CD4-positive, alpha-beta T cell (primary cell): ENCODE results near the gene GRHPR. TPM values are rescaled to one million over a fixed set of nuclear protein-coding genes. Genes with fewer than 3 reads are reported as not detected.
A peak's percentile ranks its signal among the peaks of the same experiment; 100 is the strongest.

Source experiments
- ATAC-seq: fragments of 200-7000 bp; cut with Tn5 transposase; one replicate; pipeline ENCODE4 v1.10.0; 2022; ENCODE audit warnings: mild to moderate bottlenecking; ENCODE audit not compliant: poor library complexity
- CTCF ChIA-PET: fragments of 350-600 bp; sonication (Branson Sonifier 250); formaldehyde crosslinking; loops from one replicate; lab custom pipeline; 2021; ENCODE audit warnings: antibody characterized with exemption, inconsistent platforms; lab: Charles Lee
- POLR2A ChIA-PET: fragments of 350-600 bp; sonication (Branson Sonifier 250); formaldehyde crosslinking; loops from one replicate; lab custom pipeline; 2021; ENCODE audit warnings: antibody characterized with exemption, inconsistent platforms; lab: Charles Lee
- DNase-seq, 14 experiments: peaks; one replicate each; pipeline ENCODE4 v3.0.0-alpha.2; 2013 to 2020; ENCODE audit warnings: mixed read lengths in 2 of 14
- H3K27ac ChIP-seq, 2 donors: one replicate each; pipeline versions ENCODE4 v1.5.1 to v1.7.0; 2013; ENCODE audit warnings: low read length in 2 of 2, low read depth in 1 of 2, mild to moderate bottlenecking in 1 of 2
- H3K27me3 ChIP-seq, 2 experiments: 1 replicate in 1 of 2; 2 replicates in 1 of 2; pipeline versions ENCODE4 v1.6.1 to v1.7.0; 2013; ENCODE audit warnings: low read length in 2 of 2, control low read depth in 1 of 2, mild to moderate bottlenecking in 1 of 2, moderate library complexity in 1 of 2; ENCODE audit not compliant: insufficient read depth in 2 of 2, control insufficient read depth in 1 of 2
- H3K36me3 ChIP-seq: one replicate; pipeline ENCODE4 v1.6.1; 2013; ENCODE audit warnings: low read length, control low read depth; ENCODE audit not compliant: insufficient read depth
- H3K4me1 ChIP-seq: one replicate; pipeline ENCODE4 v1.6.1; 2013; ENCODE audit warnings: low read length, control low read depth; ENCODE audit not compliant: insufficient read depth
- H3K4me3 ChIP-seq: one replicate; pipeline ENCODE4 v1.5.1; 2013; ENCODE audit warnings: mild to moderate bottlenecking, low read length, moderate library complexity
- H3K9me3 ChIP-seq, 2 experiments: 1 replicate in 1 of 2; 2 replicates in 1 of 2; pipeline versions ENCODE4 v1.6.1 to v1.7.0; 2013; ENCODE audit warnings: low read length in 2 of 2, mild to moderate bottlenecking in 2 of 2, control low read depth in 1 of 2, moderate library complexity in 1 of 2; ENCODE audit not compliant: control insufficient read depth in 1 of 2, insufficient read depth in 1 of 2
- H3K27ac Mint-ChIP-seq: one replicate; pipeline ENCODE4 v1.8.0; 2020; ENCODE audit warnings: mixed read lengths
- H3K27me3 Mint-ChIP-seq: one replicate; pipeline ENCODE4 v1.8.0; 2021; ENCODE audit warnings: mixed read lengths
- H3K36me3 Mint-ChIP-seq: one replicate; pipeline ENCODE4 v1.8.0; 2021; ENCODE audit warnings: low read depth, mixed read lengths
- H3K4me1 Mint-ChIP-seq: one replicate; pipeline ENCODE4 v1.8.0; 2021; ENCODE audit warnings: low read depth, mixed read lengths
- H3K4me3 Mint-ChIP-seq: one replicate; pipeline ENCODE4 v1.8.0; 2020; ENCODE audit warnings: mild to moderate bottlenecking, mixed read lengths
- H3K9me3 Mint-ChIP-seq: one replicate; pipeline ENCODE4 v1.8.0; 2020; ENCODE audit warnings: mixed read lengths
- intact Hi-C, 2 experiments: fragments of 100-400 bp; cut with DNase I in 1 of 2; cut with micrococcal nuclease in 1 of 2; formaldehyde crosslinking; loops; one replicate each; pipeline versions ENCODE4 v1.15.1 to v1.9.0; 2023 to 2025; cut with DNase I, micrococcal nuclease
- total RNA-seq, 174 experiments: library from RNA in 2 of 174; stranded (reverse) in 2 of 174; gene quantifications; one replicate each; pipeline ENCODE4 v1.2.3 and lab custom pipeline; 2021 to 2026
- TF ChIP-seq, protein P1 (sequence below): fragments of 200-600 bp; IDR thresholded peaks from one replicate; pipeline ENCODE4 v1.8.0; 2022; ENCODE audit warnings: antibody characterized with exemption, mild to moderate bottlenecking

The GRHPR gene
- total RNA-seq, 2 experiments from 2014 or later: 29.0 to 29.6 TPM

DNA sequence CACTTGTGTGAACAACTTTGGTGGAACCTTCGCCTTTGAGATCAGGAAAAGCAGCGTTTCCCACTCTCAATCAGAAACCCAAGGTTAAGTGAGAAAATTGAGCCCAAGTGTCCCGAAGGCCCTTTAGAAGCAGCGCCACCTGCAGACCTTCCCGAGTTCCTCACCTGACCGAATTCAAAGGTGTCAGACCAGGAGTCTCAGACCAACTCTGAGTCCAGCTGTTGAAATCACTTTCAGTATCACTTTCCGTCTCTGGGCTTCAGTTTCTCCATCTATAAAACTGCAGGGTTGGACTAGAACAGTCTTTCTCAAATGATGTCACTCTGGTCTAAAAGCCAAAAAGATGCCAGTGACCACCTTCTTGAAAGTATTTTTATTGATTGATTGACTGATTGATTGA lies 31.7 kb upstream of the GRHPR start:
- H3K9me3 ChIP-seq: no peaks in the 10 kb centered on the region
- H3K4me1 Mint-ChIP-seq: no peaks in the 10 kb centered on the region
- no peak overlapping the region for H3K4me3 ChIP-seq
- TF ChIP-seq, protein P1, sequence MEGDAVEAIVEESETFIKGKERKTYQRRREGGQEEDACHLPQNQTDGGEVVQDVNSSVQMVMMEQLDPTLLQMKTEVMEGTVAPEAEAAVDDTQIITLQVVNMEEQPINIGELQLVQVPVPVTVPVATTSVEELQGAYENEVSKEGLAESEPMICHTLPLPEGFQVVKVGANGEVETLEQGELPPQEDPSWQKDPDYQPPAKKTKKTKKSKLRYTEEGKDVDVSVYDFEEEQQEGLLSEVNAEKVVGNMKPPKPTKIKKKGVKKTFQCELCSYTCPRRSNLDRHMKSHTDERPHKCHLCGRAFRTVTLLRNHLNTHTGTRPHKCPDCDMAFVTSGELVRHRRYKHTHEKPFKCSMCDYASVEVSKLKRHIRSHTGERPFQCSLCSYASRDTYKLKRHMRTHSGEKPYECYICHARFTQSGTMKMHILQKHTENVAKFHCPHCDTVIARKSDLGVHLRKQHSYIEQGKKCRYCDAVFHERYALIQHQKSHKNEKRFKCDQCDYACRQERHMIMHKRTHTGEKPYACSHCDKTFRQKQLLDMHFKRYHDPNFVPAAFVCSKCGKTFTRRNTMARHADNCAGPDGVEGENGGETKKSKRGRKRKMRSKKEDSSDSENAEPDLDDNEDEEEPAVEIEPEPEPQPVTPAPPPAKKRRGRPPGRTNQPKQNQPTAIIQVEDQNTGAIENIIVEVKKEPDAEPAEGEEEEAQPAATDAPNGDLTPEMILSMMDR: peak; percentile 28
- intact Hi-C loops: loop anchor here in 1 of 2 experiments (2.0 to 10.0 kb wide), 2 partner anchors 396 to 518 kb away; no protein-coding TSS in a partner anchor
- peak in 7 of 14 experiments; percentile 7 to 53 (median 39) for DNase-seq
- H3K27ac ChIP-seq: no peak overlapping the region
- no peak for ATAC-seq
- ChIA-PET POLR2A (no interaction called here), CTCF (interaction anchor here (1.5 kb wide), 1 partner anchor 395 kb away, joined by 6 read pairs; no protein-coding TSS in a partner anchor)
- H3K27ac Mint-ChIP-seq: no peak overlapping the region
- H3K27me3 ChIP-seq: no peaks in the 10 kb centered on the region
- H3K36me3 Mint-ChIP-seq: no peaks in the 10 kb centered on the region
- H3K9me3 Mint-ChIP-seq: no peaks in the 10 kb centered on the region
- no peak overlapping the region for H3K4me3 Mint-ChIP-seq
- H3K36me3 ChIP-seq: no peaks in the 10 kb centered on the region
- no peaks in the 10 kb centered on the region for H3K4me1 ChIP-seq
- H3K27me3 Mint-ChIP-seq: no peaks in the 10 kb centered on the region

DNA sequence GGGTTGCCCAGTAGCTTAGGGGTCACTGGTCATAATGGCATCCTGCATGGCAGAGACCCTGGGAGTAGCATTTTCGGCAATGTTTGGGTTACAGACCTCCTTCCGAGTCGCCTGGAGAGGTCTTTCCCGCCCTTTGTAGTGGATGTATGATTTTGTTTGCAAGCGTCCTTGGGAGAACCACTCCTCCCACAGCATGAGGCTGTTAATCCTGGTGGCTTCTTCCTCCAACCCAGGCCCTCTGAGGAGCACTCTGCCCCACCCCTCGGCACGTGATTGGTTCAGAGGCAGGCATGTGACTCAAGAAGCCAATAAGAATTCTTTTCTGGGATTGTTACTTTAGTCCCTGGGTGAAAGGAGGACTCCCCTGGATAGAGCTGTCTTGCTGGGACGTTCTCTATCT lies 30.2 kb upstream of the GRHPR start:
- ATAC-seq (no peak), DNase-seq (no peak)
- H3K4me1 ChIP-seq: no peaks in the 10 kb centered on the region
- no peak overlapping the region for H3K27ac ChIP-seq
- H3K27me3 Mint-ChIP-seq: no peaks in the 10 kb centered on the region
- ChIA-PET POLR2A (no interaction called here), CTCF (no interaction called here)
- no peaks in the 10 kb centered on the region for H3K9me3 ChIP-seq
- TF ChIP-seq, protein P1: no peak
- intact Hi-C loops: loop anchor here in 1 of 2 experiments (10.0 kb wide), 1 partner anchor 397 kb away; no protein-coding TSS in a partner anchor
- no peaks in the 10 kb centered on the region for H3K36me3 Mint-ChIP-seq
- no peaks in the 10 kb centered on the region for H3K9me3 Mint-ChIP-seq
- H3K27ac Mint-ChIP-seq: no peak overlapping the region
- no peaks in the 10 kb centered on the region for H3K27me3 ChIP-seq
- H3K4me3 Mint-ChIP-seq: no peak overlapping the region
- no peak overlapping the region for H3K4me3 ChIP-seq
- H3K4me1 Mint-ChIP-seq: no peaks in the 10 kb centered on the region
- H3K36me3 ChIP-seq: no peaks in the 10 kb centered on the region

DNA sequence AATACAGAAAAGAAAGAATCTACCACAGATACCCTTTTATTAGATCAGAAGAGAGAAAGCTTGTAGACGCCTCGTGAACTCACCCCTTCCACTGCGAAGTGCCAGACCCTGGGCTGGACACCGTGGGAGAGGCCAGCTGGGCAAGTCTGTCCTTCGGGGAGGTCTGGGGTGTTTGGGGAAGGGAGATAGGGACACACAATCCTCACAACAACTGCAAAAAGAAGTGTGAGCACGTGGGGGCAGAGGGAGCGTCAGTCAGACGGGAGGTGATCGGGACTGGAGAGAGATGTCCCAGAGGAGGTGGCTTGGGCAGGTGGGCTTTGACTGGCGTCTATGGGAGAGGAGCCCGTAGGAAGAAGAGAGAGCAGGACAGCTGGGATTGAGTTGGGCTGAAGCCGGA lies 27.3 kb upstream of the GRHPR start:
- Histone ChIP-seq H3K4me3 (no peak overlapping the region), H3K27ac (no peak overlapping the region), H3K4me1 (no peaks in the 10 kb centered on the region), H3K9me3 (no peaks in the 10 kb centered on the region), H3K36me3 (no peaks in the 10 kb centered on the region), H3K27me3 (no peaks in the 10 kb centered on the region)
- H3K4me1 Mint-ChIP-seq: no peaks in the 10 kb centered on the region
- no peaks in the 10 kb centered on the region for H3K27me3 Mint-ChIP-seq
- no peak overlapping the region for H3K4me3 Mint-ChIP-seq
- H3K36me3 Mint-ChIP-seq: no peaks in the 10 kb centered on the region
- DNase-seq (no peak), ATAC-seq (no peak)
- TF ChIP-seq, protein P1: no peak
- no peaks in the 10 kb centered on the region for H3K9me3 Mint-ChIP-seq
- intact Hi-C loops: loop anchor here in 1 of 2 experiments (10.0 kb wide), 1 partner anchor 400 kb away; no protein-coding TSS in a partner anchor
- POLR2A ChIA-PET: no interaction called here
- no peak overlapping the region for H3K27ac Mint-ChIP-seq
- CTCF ChIA-PET: no interaction called here
